ENCODE data around the gene CDK5RAP2.

The CDK5RAP2 gene

DNA sequence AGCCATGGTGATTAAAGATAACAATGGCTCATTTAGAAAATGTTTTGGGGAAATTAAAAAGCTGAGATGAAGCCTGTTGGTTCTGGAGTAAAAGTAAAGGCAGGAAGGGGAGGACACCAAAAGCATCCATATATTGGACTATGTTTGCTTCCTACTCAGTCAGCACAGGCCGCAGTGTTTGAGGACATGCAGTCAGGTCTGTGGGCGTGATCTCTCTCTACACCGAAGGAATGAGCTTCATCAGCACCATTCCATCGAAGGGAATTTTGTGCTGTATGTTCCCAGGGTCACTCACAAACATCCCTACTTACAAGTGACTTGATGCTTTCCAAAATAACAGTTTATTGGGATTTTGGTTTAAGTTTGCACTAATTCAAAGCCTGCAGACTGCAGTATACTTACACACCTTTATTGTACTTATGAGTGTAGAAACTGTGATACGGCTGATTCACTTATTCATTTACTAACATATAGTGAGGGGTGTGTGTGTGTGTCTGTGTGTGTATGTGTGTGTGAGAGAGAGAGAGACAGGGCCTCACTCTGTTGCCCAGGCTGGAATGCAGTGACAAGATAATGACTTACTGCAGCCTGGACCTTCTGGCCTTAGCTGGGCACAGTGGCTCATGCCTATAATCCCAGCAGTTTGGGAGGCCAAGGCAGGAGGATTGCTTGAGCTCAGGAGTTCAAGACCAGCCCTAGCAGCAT lies 13.4 kb upstream of the CDK5RAP2 start:
- TF ChIP-seq, protein P1, sequence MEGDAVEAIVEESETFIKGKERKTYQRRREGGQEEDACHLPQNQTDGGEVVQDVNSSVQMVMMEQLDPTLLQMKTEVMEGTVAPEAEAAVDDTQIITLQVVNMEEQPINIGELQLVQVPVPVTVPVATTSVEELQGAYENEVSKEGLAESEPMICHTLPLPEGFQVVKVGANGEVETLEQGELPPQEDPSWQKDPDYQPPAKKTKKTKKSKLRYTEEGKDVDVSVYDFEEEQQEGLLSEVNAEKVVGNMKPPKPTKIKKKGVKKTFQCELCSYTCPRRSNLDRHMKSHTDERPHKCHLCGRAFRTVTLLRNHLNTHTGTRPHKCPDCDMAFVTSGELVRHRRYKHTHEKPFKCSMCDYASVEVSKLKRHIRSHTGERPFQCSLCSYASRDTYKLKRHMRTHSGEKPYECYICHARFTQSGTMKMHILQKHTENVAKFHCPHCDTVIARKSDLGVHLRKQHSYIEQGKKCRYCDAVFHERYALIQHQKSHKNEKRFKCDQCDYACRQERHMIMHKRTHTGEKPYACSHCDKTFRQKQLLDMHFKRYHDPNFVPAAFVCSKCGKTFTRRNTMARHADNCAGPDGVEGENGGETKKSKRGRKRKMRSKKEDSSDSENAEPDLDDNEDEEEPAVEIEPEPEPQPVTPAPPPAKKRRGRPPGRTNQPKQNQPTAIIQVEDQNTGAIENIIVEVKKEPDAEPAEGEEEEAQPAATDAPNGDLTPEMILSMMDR (IDR thresholded peaks at IDR 0.05; ENCODE audit: extremely low read depth, insufficient read depth, missing control alignments): no peak
- DNase-seq (ENCODE audit: low spot score): no peak
- in situ Hi-C loops (cut with MboI; ENCODE audit: low pct_unique_long_range_greater_than_20kb, low sequenced_read_pairs, unreplicated experiment): no loop called here

- in situ Hi-C loops (cut with MboI; ENCODE audit: low pct_unique_long_range_greater_than_20kb, low sequenced_read_pairs, unreplicated experiment): no loop called here
- DNase-seq (ENCODE audit: low spot score): no peak
- TF ChIP-seq, protein P1 (IDR thresholded peaks at IDR 0.05; ENCODE audit: extremely low read depth, insufficient read depth, missing control alignments): no peak
Measured at GRCh38 chr9:120592210-120592609, 12.2 kb upstream of the CDK5RAP2 start.

DNA sequence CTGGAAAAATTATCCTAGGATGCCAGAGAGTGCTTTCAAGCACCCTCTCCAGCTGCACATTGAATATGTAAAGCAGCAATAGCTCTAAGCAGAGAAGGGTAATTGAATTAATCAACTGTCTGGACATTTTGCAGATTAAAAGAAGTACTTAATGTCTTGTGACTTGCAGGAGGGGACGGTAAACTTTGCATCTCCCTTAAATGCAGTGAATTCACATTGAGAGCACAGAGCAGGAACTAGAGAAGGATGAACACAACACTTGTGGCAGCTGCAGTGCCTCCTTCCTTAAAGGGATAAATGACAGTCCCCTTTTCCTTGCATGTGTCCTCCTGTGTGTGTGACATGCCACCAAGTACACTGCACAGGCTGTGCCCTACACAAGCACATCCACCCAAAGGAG lies 7.4 kb upstream of the CDK5RAP2 start:
- in situ Hi-C loops (cut with MboI; ENCODE audit: low pct_unique_long_range_greater_than_20kb, low sequenced_read_pairs, unreplicated experiment): no loop called here
- no peak for DNase-seq (ENCODE audit: low spot score)
- TF ChIP-seq, protein P1 (IDR thresholded peaks at IDR 0.05; ENCODE audit: extremely low read depth, insufficient read depth, missing control alignments): no peak

GRCh38 chr9:120583958-120584369 lies 4.0 kb upstream of the CDK5RAP2 start:
- DNase-seq (ENCODE audit: low spot score): peak; percentile 60
- in situ Hi-C loops (cut with MboI; ENCODE audit: low pct_unique_long_range_greater_than_20kb, low sequenced_read_pairs, unreplicated experiment): no loop called here
- TF ChIP-seq, protein P1 (IDR thresholded peaks at IDR 0.05; ENCODE audit: extremely low read depth, insufficient read depth, missing control alignments): no peak

DNA sequence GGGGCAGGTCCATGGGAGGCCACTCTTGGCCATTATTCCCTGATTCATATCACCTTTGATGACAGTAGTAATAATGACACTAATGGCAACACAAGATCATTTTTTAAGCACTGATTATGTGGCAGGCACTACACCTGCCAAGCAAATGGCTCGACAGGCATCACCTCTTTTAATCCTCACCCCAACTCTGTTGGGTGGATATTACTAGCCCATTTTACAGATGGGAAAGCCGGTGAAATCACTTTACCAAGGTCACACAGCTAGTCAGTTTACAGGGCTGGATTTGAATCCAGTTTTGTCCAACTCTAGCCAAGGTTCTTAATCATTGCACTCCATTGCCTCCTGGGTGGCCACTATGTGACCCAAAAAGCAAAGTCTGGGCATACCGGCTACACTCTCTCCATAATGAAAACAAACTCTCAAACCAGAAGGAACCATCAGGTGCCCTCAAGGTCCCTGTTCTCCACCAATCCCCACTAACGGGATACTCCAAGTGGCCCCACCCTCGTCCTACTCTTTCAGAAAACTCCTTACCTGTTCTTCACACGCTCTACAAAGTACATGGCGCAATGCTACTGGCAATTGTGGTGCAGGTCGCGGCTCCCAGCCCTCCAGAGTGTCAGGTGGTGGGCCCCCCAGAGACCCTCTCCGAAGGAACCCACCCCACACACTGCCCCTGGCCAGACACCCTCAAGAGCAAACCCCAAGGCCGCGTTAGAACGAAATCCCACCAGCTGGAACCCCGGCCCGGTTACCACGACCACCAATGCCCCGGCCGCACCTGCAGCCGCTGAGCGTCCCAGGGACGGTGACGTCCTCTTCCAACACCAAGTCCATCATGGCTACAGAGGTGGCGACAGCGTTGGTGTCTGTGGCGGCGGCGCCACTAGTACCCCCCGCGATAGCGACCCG lies 572 bp downstream of the CDK5RAP2 start:
- TF ChIP-seq, protein P1 (IDR thresholded peaks at IDR 0.05; ENCODE audit: extremely low read depth, insufficient read depth, missing control alignments): no peak
- in situ Hi-C loops (cut with MboI; ENCODE audit: low pct_unique_long_range_greater_than_20kb, low sequenced_read_pairs, unreplicated experiment): no loop called here
- DNase-seq (ENCODE audit: low spot score): no peak

- in situ Hi-C loops (cut with MboI; ENCODE audit: low pct_unique_long_range_greater_than_20kb, low sequenced_read_pairs, unreplicated experiment): no loop called here
- DNase-seq (ENCODE audit: low spot score): no peak
- TF ChIP-seq, protein P1 (IDR thresholded peaks at IDR 0.05; ENCODE audit: extremely low read depth, insufficient read depth, missing control alignments): no peak
Measured at GRCh38 chr9:120574473-120574872, 5.5 kb downstream of the CDK5RAP2 start.

Measured in GM13977 (cell line).